HG03575 (cell line): ENCODE measurements around the gene EBF4.
"Not testable (repeated sequence)": the region's sequence is repeated elsewhere in the genome, so short reads cannot be mapped to it uniquely, and the experiment has no call there.

Experiments used
- ATAC-seq: cut with Tn5 transposase; IDR thresholded peaks from one replicate; pipeline ENCODE4 v1.9.1; 2021; ENCODE audit not compliant: unreplicated experiment, insufficient number of reproducible peaks, low FRiP score; ENCODE audit errors: extremely low read depth

Gene EBF4

GRCh38 chr20:2671977-2672376, 20.6 kb upstream of the EBF4 start:
- ATAC-seq, result no peak

GRCh38 chr20:2672446-2672845, 20.1 kb upstream of the EBF4 start:
- ATAC-seq, result no peak

- ATAC-seq, result no peak
Measured at GRCh38 chr20:2673453-2673852, 19.1 kb upstream of the EBF4 start.

GRCh38 chr20:2680046-2680445, 12.5 kb upstream of the EBF4 start:
- no peak for ATAC-seq

- ATAC-seq, result not testable (repeated sequence)
Measured at GRCh38 chr20:2682040-2682439, 10.5 kb upstream of the EBF4 start.

GRCh38 chr20:2684817-2685216, 7.8 kb upstream of the EBF4 start:
- ATAC-seq, result not testable (repeated sequence)

GRCh38 chr20:2687514-2687913, 5.1 kb upstream of the EBF4 start:
- ATAC-seq, result no peak

- ATAC-seq, result no peak
Measured at GRCh38 chr20:2688041-2688591, 4.5 kb upstream of the EBF4 start.

GRCh38 chr20:2690213-2690612, 2.4 kb upstream of the EBF4 start:
- ATAC-seq, result no peak

GRCh38 chr20:2690718-2691117, 1.9 kb upstream of the EBF4 start:
- no peak for ATAC-seq

- no peak for ATAC-seq
Measured at GRCh38 chr20:2691127-2691526, 1.5 kb upstream of the EBF4 start.

- ATAC-seq, result no peak
Measured at GRCh38 chr20:2691663-2692035, 931 bp upstream of the EBF4 start.

- ATAC-seq, result no peak
Measured at GRCh38 chr20:2692886-2693285, 306 bp downstream of the EBF4 start.

- no peak for ATAC-seq
Measured at GRCh38 chr20:2693286-2694007, 867 bp downstream of the EBF4 start.

- no peak for ATAC-seq
Measured at GRCh38 chr20:2694008-2694471, 1.5 kb downstream of the EBF4 start.

GRCh38 chr20:2694519-2694918, 1.9 kb downstream of the EBF4 start:
- no peak for ATAC-seq

- no peak for ATAC-seq
Measured at GRCh38 chr20:2695206-2695983, 2.8 kb downstream of the EBF4 start.

- ATAC-seq, result not testable (repeated sequence)
Measured at GRCh38 chr20:2695984-2696525, 3.5 kb downstream of the EBF4 start.

GRCh38 chr20:2696646-2697045, 4.1 kb downstream of the EBF4 start:
- no peak for ATAC-seq

GRCh38 chr20:2697768-2698167, 5.2 kb downstream of the EBF4 start:
- ATAC-seq, result no peak
